GM19397 (cell line): ENCODE measurements around the gene TBC1D10A.
A peak's percentile ranks its signal among the peaks of the same experiment; 100 is the strongest.

Source experiments
- ATAC-seq: cut with Tn5 transposase; IDR thresholded peaks from one replicate; pipeline ENCODE4 v1.9.1; 2021; ENCODE audit warnings: mild to moderate bottlenecking, moderate library complexity; ENCODE audit not compliant: unreplicated experiment

TBC1D10A gene

GRCh38 chr22:30302810-30303138 is 24.0 kb downstream of the TBC1D10A start:
- ATAC-seq: no peak

GRCh38 chr22:30301995-30302809 is 24.5 kb downstream of the TBC1D10A start:
- no peak for ATAC-seq

GRCh38 chr22:30299322-30299721 is 27.4 kb downstream of the TBC1D10A start:
- no peak for ATAC-seq

GRCh38 chr22:30297991-30298701 is 28.6 kb downstream of the TBC1D10A start:
- ATAC-seq: no peak

- no peak for ATAC-seq
These were observed 29.3 kb downstream of the TBC1D10A start for GRCh38 chr22:30297276-30297990.

- ATAC-seq: no peak
These were observed 29.9 kb downstream of the TBC1D10A start for GRCh38 chr22:30296833-30297232.

GRCh38 chr22:30296324-30296723 is 30.4 kb downstream of the TBC1D10A start:
- no peak for ATAC-seq

GRCh38 chr22:30295576-30295975 is 31.2 kb downstream of the TBC1D10A start:
- no peak for ATAC-seq

- no peak for ATAC-seq
These were observed 31.9 kb downstream of the TBC1D10A start for GRCh38 chr22:30294830-30295229.

GRCh38 chr22:30294066-30294465 is 32.7 kb downstream of the TBC1D10A start:
- ATAC-seq: no peak

GRCh38 chr22:30293026-30293425 is 33.7 kb downstream of the TBC1D10A start:
- no peak for ATAC-seq

GRCh38 chr22:30292069-30292970 is 34.4 kb downstream of the TBC1D10A start:
- no peak for ATAC-seq

- ATAC-seq: no peak
These were observed 35.5 kb downstream of the TBC1D10A start for GRCh38 chr22:30291058-30291892.

GRCh38 chr22:30290342-30291057 is 36.2 kb downstream of the TBC1D10A start:
- no peak for ATAC-seq

- peak; percentile 16 for ATAC-seq
These were observed 36.8 kb downstream of the TBC1D10A start for GRCh38 chr22:30289980-30290313.

GRCh38 chr22:30289141-30289979 is 37.4 kb downstream of the TBC1D10A start, which contains the start of gene CASTOR1:
Gene CASTOR1, minus strand, starts transcription at chr22:30289505. Its CDS starts 8 bp downstream, at chr22:30289497.
- peak; percentile 62 for ATAC-seq

- ATAC-seq: no peak
These were observed 38.2 kb downstream of the TBC1D10A start for GRCh38 chr22:30288419-30289140.
